ENCODE data around the gene GULP1.
"Not testable (repeated sequence)": the region's sequence is repeated elsewhere in the genome, so short reads cannot be mapped to it uniquely, and the experiment has no call there.

Gene GULP1

DNA sequence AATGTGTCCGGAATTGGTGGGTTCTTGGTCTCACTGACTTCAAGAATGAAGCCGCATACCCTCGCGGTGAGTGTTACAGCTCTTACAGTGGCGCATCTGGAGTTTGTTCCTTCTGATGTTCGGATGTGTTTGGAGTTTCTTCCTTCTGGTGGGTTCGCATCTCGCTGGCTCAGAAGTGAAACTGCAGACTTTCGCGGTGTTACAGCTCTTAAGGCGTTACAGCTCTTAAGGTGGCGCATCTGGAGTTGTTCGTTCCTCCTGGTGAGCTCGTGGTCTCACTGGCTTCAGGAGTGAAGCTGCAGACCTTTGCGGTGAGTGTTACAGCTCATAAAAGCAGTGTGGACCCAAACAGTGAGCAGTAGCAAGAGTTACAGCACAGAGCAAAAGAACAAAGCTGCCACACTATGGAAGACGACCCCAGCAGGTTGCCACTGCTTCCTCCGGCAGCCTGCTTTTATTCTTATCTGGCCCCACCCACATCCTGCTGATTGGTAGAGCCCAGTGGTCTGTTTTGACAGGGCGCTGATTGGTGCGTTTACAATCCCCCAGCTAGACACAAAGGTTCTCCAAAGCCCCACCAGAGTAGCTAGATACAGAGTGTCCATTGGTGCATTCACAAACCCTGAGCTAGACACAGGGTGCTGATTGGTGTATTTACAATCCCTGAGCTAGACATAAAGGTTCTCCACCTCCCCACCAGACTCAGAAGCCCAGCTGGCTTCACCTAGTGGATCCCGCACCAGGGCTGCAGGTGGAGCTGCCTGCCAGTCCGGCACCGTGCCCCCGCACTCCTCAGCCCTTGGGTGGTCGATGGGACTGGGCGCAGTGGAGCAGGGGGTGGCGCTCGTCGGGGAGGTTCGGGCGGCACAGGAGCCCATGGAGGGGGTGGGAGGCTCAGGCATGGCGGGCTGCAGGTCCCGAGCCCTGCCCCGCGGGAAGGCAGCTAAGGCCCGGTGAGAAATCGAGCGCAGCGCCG is 314.2 kb downstream of the GULP1 start:
- DNase-seq (ENCODE audit: low spot score) = not testable (repeated sequence)

DNA sequence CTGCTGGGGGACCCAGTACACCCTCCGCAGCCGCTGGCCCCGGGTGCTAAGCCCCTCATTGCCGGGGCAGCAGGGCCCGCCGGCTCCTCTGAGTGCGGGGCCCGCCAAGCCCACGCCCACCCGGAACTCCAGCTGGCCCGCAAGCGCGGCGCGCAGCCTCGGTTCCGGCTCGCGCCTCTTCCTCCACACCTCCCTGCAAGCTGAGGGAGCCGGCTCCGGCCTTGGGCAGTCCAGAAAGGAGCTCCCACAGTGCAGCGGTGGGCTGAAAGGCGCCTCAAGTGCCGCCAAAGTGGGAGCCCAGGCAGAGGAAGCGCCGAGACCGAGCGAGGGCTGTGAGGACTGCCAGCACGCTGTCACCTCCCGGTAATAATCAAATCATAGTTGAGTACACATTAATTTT is 314.9 kb downstream of the GULP1 start:
- not testable (repeated sequence) for DNase-seq (ENCODE audit: low spot score)

DNA sequence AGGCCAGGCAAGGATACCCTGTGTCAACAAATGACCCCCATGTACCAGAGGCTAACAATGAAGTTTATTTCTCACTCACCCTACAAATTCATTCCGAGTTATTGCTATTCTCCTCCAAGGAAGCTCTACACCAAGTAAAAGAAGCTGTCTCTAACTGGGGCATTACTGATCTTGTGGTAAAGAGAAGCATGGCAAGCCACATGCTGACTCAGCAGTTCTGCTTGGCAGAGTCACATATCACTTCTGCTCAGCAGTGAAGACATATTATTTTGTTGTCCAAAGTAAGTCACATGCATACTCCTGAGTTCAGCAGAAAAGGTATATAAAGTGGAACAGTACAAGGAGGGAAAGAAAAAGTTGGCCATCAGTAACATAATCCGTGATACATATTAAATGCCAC is 315.8 kb downstream of the GULP1 start:
- peak; percentile 9 for DNase-seq (ENCODE audit: low spot score)

GRCh38 chr2:188609321-188610049 is 317.8 kb downstream of the GULP1 start:
- DNase-seq (ENCODE audit: low spot score) = no peak

DNA sequence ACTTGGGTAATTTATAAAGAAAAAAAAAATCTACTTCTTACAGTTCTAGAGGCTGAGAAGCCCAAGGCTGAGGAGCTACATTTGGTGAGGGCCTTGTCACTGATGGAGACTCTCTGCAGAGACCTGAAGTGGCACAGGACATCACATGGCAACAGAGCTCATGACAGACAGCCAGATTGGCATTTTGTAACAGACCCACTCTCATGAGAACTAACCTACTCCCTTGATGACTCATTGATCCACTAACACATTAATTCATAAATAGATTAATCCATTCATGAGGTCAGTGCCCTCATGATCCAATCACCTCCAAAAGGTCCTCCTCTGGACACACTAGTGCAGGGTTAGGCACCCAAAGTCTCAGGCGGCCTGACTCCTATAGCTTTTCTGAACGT is 318.4 kb downstream of the GULP1 start:
- no peak for DNase-seq (ENCODE audit: low spot score)

DNA sequence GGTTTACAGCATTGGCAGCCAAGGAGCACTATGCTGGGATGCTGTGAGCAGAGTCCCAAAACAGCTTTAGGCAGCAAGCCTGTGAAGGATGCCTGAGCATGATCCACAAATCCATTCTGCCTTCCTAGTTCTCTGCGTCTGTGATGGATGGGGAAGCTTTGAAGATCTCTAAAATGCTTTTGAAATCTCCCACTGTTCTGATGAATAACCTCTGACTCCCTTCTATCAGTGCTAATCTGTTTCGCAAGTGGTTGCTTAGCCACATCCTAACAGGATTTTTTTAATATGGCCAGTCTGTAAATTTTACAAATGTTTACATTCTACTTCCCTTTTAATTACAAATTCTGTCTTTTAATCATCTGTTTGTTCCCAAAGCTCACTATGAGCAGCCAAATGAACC is 319.2 kb downstream of the GULP1 start:
- no peak for DNase-seq (ENCODE audit: low spot score)

GRCh38 chr2:188619146-188619545 is 327.5 kb downstream of the GULP1 start:
- no peak for DNase-seq (ENCODE audit: low spot score)

GRCh38 chr2:188620916-188621315 is 329.2 kb downstream of the GULP1 start:
- DNase-seq (ENCODE audit: low spot score) = no peak

DNA sequence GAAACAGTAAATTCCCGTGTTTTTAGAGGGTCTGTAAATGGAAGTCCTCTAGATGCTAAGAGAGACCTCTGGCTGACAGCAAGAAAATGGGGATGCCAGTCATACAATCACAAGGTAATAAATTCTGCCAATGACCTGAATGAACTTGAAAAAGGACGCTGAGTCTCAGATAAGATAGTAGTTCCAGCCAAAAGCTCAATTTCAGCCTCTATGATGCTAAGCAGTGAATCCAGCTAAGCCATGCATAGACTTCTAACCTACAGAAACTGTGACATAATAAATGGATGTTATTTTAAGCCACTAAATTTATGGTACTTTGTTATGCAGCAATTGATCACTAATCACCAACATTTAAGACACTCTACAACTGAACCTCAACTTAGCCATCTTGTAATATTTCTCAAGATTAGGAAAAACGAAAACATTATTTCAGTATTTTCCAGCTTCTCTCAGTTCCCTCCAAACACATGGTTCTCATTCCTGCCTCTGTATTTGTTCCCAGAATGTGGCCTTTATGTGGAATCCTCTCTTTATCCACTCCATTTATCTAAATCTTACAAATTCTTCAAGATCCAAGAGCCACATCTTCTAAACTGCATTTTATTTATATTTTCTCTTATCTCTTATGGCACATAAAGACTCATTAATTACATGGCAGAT is 331.1 kb downstream of the GULP1 start:
- DNase-seq (ENCODE audit: low spot score) = no peak

- DNase-seq (ENCODE audit: low spot score) = no peak
These were observed 332.4 kb downstream of the GULP1 start for GRCh38 chr2:188623995-188624643.

GRCh38 chr2:188627471-188627870 is 335.8 kb downstream of the GULP1 start:
- no peak for DNase-seq (ENCODE audit: low spot score)

GRCh38 chr2:188628989-188629752 is 337.5 kb downstream of the GULP1 start:
- no peak for DNase-seq (ENCODE audit: low spot score)

GRCh38 chr2:188629753-188630527 is 338.3 kb downstream of the GULP1 start:
- DNase-seq (ENCODE audit: low spot score) = no peak

DNA sequence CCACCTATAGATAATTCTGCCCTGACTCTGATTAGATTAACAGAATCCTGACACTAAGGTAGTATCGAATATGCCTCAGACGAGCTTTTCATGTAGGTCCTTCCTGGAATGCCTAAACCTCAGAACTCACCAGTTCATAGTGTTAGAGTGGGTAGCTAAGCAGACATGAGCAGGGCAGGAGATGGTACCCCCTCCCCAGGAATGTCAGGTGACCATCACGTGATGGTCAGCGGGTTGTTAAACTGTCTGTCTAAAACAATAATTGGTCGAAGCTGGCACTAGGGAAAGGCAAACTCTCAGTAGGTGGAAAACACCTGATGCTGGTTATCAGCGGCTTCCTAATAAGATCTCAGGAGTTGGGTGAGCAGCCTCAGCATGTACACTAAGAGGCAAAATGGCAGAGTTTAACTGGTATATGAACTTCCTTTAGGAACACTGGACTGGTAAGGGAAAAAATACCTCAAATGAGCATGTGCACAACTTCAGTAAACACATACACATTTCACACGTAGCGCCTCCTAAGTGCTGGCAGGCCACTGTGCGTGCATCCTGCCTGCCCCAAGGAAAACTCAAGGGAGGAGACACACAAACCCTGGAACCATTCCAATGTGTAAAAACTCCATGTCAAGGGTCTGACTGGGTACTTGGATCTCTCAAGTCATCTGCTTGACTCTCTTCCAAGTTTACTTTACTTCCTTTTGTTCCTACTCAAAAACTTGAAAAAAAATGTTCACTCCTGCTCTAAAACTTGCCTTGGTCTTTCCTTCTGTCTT is 339.5 kb downstream of the GULP1 start:
- DNase-seq (ENCODE audit: low spot score) = no peak

DNA sequence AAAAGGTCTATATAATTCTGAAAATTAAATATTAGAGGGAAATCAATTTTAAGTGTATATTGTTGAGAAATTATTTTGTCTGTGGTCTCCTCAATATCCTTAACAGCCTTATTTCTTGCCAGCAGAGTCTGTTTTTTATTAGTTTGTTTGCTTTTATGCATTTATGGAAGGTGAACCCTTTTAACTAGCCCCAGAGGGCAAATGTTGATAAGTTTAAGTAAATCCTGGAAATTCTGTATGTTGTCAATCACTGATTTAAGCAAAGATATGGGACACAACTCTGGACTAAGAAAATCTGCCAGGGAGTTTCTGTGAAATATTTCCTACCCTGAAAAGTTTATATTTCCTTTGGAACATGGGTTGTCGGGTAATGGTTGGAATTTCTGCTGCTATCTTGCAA is 343.0 kb downstream of the GULP1 start:
- no peak for DNase-seq (ENCODE audit: low spot score)
